ENCODE results near the gene TALDO1. TPM values are rescaled to one million over a fixed set of nuclear protein-coding genes. Genes with fewer than 3 reads are reported as not detected.

Gene TALDO1
- total RNA-seq, 2 donors from 2014 or later = 152 to 155 TPM

DNA sequence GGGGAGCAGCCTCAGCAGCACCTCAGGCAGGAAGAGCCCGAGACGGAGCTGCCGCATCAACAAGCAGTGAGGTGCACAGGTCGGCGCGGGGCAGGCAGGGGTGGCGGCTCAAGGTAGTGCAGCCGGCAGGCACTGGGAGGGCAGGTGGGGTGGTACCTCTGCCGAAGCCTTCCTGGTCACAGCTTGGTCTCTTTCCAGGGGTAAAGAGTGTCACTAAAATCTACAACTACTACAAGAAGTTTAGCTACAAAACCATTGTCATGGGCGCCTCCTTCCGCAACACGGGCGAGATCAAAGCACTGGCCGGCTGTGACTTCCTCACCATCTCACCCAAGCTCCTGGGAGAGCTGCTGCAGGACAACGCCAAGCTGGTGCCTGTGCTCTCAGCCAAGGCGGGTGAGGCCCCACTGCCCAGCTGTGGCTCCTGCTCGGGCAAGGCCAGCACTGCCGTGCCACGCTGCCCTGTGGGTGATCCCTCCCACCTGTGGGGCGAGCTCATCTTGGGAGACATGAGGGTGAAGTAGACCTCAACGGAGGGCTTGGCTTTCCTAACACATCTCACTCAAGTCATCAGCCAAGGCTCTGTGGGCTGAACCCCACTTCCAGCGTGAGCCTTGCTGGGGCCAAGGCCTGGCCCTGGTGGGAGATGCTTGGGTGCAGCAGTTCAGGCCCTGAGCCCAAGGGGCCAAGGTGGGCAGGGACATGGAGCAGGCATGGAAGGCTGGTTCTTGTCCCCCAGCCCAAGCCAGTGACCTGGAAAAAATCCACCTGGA, 16.5 kb downstream of the TALDO1 start:
- H3K27me3 Mint-ChIP-seq (ENCODE audit: low read depth) = no peaks in the 10 kb centered on the region
- H3K27ac Mint-ChIP-seq = no peak overlapping the region
- no peaks in the 10 kb centered on the region for H3K9me3 Mint-ChIP-seq
- no peak for DNase-seq
- H3K4me1 Mint-ChIP-seq (ENCODE audit: low read depth) = peaks cover 17% of the 10 kb centered on the region
- ATAC-seq (replicated peaks in 1 of 2) = no peak
- H3K4me3 Mint-ChIP-seq = no peak overlapping the region
- peaks cover 0 to 12% of the 10 kb centered on the region in 2 donors for H3K36me3 Mint-ChIP-seq (ENCODE audit: insufficient read depth in 2 of 2)

DNA sequence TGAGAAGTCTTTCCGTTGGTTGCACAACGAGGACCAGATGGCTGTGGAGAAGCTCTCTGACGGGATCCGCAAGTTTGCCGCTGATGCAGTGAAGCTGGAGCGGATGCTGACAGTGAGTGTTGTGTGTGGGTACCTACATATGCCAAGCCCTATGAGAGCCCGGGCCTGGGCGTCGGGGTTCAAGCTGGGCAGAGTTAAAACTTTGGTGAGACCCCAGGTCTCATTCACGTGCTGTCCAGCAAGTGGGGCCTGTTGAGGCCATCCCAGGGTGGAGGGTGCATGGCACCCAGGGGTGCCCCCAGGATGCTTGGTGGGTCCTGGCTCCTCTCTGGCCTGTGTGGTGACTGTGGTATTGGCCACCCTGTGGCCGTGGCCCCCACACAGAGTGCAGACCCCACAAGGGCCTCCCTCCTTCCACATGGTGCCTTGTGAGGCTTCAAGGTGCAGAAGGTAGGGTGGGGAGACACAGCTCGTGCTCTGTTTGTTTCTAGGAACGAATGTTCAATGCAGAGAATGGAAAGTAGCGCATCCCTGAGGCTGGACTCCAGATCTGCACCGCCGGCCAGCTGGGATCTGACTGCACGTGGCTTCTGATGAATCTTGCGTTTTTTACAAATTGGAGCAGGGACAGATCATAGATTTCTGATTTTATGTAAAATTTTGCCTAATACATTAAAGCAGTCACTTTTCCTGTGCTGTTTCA, 17.2 kb downstream of the TALDO1 start:
- Mint-ChIP-seq H3K4me3 (no peak overlapping the region), H3K27ac (no peak overlapping the region), H3K4me1 (ENCODE audit: low read depth) (peaks cover 17% of the 10 kb centered on the region), H3K9me3 (no peaks in the 10 kb centered on the region), H3K36me3 (ENCODE audit: insufficient read depth in 2 of 2) (peaks cover 0 to 10% of the 10 kb centered on the region in 2 donors), H3K27me3 (ENCODE audit: low read depth) (no peaks in the 10 kb centered on the region)
- ATAC-seq (replicated peaks in 1 of 2) (no peak), DNase-seq (no peak)

DNA sequence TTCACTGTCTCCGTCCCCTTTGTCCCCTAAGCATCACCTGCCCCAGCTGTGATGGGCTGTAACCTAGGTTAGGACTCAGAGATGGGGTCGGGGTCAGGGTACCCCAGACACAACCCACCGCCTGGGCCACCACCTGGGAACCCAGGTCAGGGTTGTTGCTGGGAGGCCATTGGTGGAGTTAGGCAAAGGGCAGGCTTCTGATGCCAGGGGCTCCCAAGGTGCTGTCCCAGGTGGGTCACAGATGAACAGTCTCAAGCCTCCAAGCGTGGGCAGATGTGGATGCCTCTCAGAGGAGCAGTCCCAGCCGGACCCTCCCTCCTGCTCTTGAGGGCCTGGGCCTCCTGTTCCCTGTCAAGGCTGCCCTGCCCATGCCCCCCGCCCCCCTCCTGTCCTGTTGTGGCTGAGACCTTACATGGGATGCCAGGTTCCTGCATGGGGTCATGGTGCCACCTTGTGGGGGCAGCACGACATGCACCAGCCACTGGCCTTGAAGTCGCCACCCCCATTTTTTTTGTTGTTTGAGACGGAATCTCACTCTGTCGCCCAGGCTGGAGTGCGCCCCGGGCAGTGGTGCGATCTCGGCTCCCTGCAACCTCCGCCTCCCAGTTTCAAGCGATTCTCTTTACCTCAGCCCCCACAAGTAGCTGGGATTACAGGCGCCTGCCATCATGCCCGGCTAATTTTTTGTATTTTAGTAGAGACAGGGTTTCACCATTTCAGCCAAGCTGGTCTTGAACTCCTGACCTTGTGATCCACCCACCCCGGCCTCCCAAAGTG, 17.9 kb downstream of the TALDO1 start:
- Mint-ChIP-seq H3K4me3 (no peak overlapping the region), H3K4me1 (ENCODE audit: low read depth) (peaks cover 15% of the 10 kb centered on the region), H3K27me3 (ENCODE audit: low read depth) (no peaks in the 10 kb centered on the region), H3K36me3 (ENCODE audit: insufficient read depth in 2 of 2) (peaks cover 0 to 6% of the 10 kb centered on the region in 2 donors), H3K27ac (no peak overlapping the region), H3K9me3 (no peaks in the 10 kb centered on the region)
- ATAC-seq (replicated peaks in 1 of 2) (peak; percentile 66 to 68), DNase-seq (peak; percentile 66 to 68)

DNA sequence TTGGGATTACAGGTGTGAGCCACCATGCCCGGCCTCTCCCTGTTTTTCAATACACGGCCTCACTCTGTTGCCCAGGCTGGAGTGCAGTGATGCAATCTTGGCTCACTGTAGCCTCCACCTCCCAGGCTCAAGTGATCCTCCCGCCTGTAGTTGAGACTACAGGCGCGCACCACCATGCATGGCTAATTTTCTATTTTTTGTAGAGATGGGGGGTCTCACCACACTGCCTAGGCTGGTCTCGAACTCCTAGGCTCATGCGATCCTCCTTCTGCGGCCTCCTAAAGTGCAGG, 18.5 kb downstream of the TALDO1 start:
- Mint-ChIP-seq H3K27me3 (ENCODE audit: low read depth) (no peaks in the 10 kb centered on the region), H3K27ac (no peak overlapping the region), H3K4me1 (ENCODE audit: low read depth) (peaks cover 14% of the 10 kb centered on the region), H3K9me3 (no peaks in the 10 kb centered on the region), H3K4me3 (no peak overlapping the region), H3K36me3 (ENCODE audit: insufficient read depth in 2 of 2) (peaks cover 0 to 7% of the 10 kb centered on the region in 2 donors)
- no peak for ATAC-seq (replicated peaks in 1 of 2)
- no peak for DNase-seq

DNA sequence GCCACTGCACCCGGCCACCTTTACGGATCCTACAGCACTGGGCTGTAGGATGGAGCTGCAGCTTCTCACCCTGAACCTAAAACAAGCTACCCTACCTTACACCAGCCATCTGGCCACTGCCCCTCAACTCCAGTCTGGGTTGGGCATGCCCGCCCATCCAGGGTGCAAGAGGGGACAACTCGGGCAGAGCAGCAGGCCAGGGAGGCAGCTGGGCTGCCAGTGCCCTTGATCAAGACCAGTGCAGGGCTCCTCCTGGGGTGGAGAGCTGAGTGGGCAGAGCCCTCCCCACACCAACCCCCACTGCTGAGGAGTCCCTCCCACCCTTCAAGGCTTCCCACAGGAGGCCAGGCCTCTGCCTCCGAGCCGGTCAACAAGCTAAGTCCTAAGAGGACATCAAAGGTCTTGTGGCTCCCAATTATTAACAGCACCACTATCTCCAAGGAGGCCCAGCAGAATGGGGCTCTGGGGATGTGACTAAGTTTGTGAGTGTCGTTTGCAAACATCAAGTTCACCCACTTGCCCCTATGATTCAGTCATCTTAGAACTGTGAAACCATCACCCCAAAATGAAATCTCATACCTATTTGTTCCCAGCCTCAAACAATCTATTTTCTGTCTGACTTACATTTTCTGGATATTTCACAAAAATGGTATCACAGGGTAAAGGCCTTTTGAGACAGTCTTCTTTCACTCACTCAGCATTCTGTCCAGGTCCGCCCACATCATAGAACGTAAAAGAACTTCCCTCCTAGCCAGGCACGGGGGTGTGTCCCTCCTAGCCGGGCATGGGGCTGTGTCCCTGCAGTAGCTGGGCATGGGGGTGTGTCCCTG, 19.1 kb downstream of the TALDO1 start:
- peaks cover 14% of the 10 kb centered on the region for H3K4me1 Mint-ChIP-seq (ENCODE audit: low read depth)
- H3K27me3 Mint-ChIP-seq (ENCODE audit: low read depth) = no peaks in the 10 kb centered on the region
- DNase-seq (no peak), ATAC-seq (replicated peaks in 1 of 2) (peak; percentile 35 to 54)
- H3K36me3 Mint-ChIP-seq (ENCODE audit: insufficient read depth in 2 of 2) = peaks cover 0 to 7% of the 10 kb centered on the region in 2 donors
- no peaks in the 10 kb centered on the region for H3K9me3 Mint-ChIP-seq
- no peak overlapping the region for H3K4me3 Mint-ChIP-seq
- peak overlapping the region; percentile 1 for H3K27ac Mint-ChIP-seq

DNA sequence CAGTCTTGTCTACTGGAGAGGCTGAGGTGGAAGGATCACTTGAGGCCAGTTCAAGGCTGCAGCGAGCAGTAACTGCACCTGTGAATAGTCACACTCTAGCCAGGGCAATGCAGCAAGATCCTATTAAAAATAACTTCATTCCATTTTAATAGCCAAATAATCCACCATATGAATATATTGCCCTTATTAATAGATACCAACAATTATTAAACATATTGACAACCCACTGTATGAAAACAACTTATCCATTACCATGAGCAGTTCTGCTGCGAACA, 19.6 kb downstream of the TALDO1 start:
- no peaks in the 10 kb centered on the region for H3K27me3 Mint-ChIP-seq (ENCODE audit: low read depth)
- H3K36me3 Mint-ChIP-seq (ENCODE audit: insufficient read depth in 2 of 2) = peaks cover 0 to 7% of the 10 kb centered on the region in 2 donors
- H3K4me3 Mint-ChIP-seq = no peak overlapping the region
- H3K9me3 Mint-ChIP-seq = no peaks in the 10 kb centered on the region
- H3K27ac Mint-ChIP-seq = no peak overlapping the region
- DNase-seq = no peak
- peaks cover 14% of the 10 kb centered on the region for H3K4me1 Mint-ChIP-seq (ENCODE audit: low read depth)
- no peak for ATAC-seq (replicated peaks in 1 of 2)

DNA sequence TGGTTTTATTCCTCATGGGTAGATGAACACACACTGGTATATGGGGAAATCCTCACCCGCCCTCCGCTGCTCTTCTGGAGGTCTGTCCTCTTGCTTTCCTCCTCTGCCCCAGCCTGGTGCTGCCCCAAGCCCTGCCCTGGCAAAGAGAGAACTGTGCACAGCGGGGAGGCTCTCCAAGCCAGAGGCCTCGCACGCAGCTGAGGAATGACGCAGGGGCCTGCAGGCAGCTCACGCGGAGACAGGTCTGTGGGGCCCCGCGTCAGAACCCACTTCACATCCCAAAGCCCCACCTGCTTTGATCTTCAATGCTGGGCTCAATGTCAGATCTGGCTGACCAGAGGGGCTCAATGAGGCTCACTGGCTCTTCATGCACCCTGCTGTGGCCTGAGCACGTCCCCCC, 20.0 kb downstream of the TALDO1 start:
- Mint-ChIP-seq H3K4me3 (no peak overlapping the region), H3K9me3 (no peaks in the 10 kb centered on the region), H3K4me1 (ENCODE audit: low read depth) (peaks cover 14% of the 10 kb centered on the region), H3K27me3 (ENCODE audit: low read depth) (no peaks in the 10 kb centered on the region), H3K36me3 (ENCODE audit: insufficient read depth in 2 of 2) (peaks cover 0 to 6% of the 10 kb centered on the region in 2 donors), H3K27ac (no peak overlapping the region)
- DNase-seq (no peak), ATAC-seq (replicated peaks in 1 of 2) (no peak)

DNA sequence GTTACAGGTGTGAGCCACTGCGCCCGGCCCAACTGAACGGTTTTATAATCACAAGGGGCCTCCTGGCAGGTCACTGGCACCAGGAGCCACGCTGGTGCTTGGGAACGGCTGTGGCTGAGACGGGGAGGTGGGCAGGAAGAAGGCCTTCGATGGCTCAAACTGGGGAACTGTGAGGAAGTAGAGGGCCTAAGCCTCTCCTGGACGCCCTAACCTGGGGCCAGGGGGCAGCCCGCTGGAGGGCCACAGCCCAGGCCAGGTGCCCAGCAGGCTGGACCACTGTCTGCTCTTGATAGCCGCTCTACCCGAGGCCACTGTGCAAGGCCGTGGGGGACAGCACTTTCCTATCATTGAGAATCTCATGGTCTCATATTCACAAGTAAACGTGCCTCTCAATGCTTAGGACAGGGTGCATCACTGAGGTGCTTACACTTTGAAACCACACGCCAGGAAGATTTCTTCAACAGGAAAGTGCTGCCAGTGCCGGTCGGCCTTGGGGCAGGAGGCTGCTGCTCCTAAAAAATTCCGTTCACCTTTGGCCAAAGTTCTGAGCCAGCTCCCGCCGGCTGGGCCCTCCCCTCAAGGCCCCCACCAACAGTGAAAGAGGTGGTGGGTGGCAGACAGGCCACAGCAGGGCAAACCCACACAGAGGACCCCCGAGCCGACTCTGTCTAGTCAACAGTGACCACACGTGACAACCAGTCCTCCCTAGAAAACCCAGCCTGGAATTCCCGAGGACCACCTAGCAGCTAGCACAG, 22.8 kb downstream of the TALDO1 start:
- no peak overlapping the region for H3K27ac Mint-ChIP-seq
- peaks cover 0 to 4% of the 10 kb centered on the region in 2 donors for H3K36me3 Mint-ChIP-seq (ENCODE audit: insufficient read depth in 2 of 2)
- H3K4me3 Mint-ChIP-seq = no peak overlapping the region
- no peaks in the 10 kb centered on the region for H3K27me3 Mint-ChIP-seq (ENCODE audit: low read depth)
- no peaks in the 10 kb centered on the region for H3K9me3 Mint-ChIP-seq
- peaks cover 19% of the 10 kb centered on the region for H3K4me1 Mint-ChIP-seq (ENCODE audit: low read depth)
- ATAC-seq (replicated peaks in 1 of 2) (no peak), DNase-seq (no peak)

DNA sequence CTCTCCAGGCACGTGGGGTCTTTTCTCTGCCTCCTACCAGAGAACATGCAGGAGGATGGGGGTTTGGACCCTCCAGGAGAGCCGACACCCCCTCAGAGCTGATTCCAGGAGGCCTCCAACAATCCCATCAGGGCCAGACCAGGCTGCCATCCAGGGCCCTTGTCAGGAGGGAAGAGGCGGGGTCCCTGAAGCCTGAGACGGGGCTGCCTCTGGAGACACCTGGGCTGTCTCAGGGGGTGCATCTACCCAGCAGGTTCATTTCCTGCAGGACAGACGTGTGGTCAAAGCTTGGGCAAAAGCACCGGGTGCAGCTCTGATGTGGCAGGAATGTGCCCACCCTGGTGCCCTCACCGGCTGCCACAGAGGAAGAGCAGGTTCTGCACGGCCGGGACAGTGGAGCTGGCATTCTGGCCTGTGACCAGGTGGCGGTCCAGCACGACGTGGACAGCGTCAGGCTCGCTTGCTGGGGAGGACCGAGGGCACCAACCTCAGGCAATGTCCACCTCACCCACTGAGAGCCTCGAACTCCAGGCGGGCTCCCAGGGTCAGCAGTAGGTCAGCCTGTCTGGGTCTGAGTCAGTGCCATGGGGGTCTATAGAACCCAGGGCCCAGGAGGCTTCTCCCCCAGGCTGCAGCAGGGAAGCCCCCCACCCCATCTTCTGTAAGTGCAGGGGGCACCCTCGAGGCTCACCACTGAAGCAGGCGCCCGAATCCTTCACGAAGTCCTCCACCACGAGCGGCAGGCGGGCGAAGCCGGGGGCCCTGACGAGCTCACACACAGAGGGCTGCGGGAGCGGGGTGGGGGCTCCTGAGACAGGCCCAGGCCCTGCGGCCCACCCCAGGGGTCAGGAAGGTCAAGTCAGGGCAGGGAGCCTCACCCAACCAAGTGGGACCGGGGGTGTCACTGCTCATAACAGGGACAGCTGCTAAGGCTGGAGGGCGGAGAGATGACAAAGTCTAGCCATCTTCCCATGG, 23.7 kb downstream of the TALDO1 start:
- no peak for ATAC-seq (replicated peaks in 1 of 2)
- no peak overlapping the region for H3K4me3 Mint-ChIP-seq
- no peaks in the 10 kb centered on the region for H3K9me3 Mint-ChIP-seq
- peaks cover 0 to 4% of the 10 kb centered on the region in 2 donors for H3K36me3 Mint-ChIP-seq (ENCODE audit: insufficient read depth in 2 of 2)
- DNase-seq = no peak
- no peaks in the 10 kb centered on the region for H3K27me3 Mint-ChIP-seq (ENCODE audit: low read depth)
- peaks cover 24% of the 10 kb centered on the region for H3K4me1 Mint-ChIP-seq (ENCODE audit: low read depth)
- no peak overlapping the region for H3K27ac Mint-ChIP-seq

DNA sequence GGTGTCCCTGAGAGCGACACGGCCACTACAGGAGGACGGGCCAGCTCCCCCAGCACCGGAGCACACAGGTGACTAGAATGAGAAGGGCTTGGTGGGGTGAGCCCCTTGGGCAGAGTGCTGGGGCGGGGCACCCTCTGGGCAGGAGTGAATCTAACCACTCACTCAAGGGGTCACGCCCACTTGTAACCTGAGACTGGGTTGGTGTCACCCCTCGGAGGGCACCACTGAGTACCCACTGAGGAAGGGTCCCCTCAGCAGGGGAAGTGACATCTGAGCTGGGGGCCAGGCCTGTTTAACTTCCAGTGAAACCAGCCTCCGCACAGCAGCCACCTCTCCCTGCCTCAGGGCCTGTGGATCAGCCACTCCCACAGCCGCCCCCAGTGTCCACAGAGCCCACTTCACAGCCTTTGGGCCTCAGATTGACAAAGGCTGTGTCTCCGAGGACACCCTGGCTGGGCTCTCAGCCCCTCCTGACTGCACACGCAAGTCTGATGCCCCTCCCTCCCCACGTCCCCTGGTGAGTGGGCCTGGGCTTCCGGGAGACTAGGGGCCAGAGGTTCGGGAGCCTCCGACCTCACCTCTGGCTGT, 24.4 kb downstream of the TALDO1 start:
- DNase-seq (no peak), ATAC-seq (replicated peaks in 1 of 2) (no peak)
- Mint-ChIP-seq H3K27me3 (ENCODE audit: low read depth) (no peaks in the 10 kb centered on the region), H3K4me1 (ENCODE audit: low read depth) (peaks cover 24% of the 10 kb centered on the region), H3K36me3 (ENCODE audit: insufficient read depth in 2 of 2) (peaks cover 0 to 4% of the 10 kb centered on the region in 2 donors), H3K4me3 (no peak overlapping the region), H3K27ac (no peak overlapping the region), H3K9me3 (no peaks in the 10 kb centered on the region)

Data from activated T-cell treated with anti-CD3 and anti-CD28 coated beads, Interleukin-2, amount 50 U/mL, for 72 hours (primary cell).